ENCODE data around the gene RET. TPM values are rescaled to one million over a fixed set of nuclear protein-coding genes. Genes with fewer than 3 reads are reported as not detected.

RET gene
- total and polyA plus RNA-seq, 2 of the 8 experiments (the other 6 are each of a cell fraction or from before 2014, with no cell fraction given), result 6.7 to 8.4 TPM

- POLR2A ChIA-PET (ENCODE audit: partially characterized antibody), result no interaction called here
- no peak for TF ChIP-seq TCF12 (IDR thresholded peaks at IDR 0.05; ENCODE audit: low read depth, low read length)
- TF ChIP-seq RBBP5 (IDR thresholded peaks at IDR 0.05; ENCODE audit: borderline replicate concordance, low read depth, low read length), result no peak
- TF ChIP-seq KDM1A (IDR thresholded peaks at IDR 0.05; ENCODE audit: borderline replicate concordance, low read length), result no peak
- TF ChIP-seq EP300 (IDR thresholded peaks at IDR 0.05; ENCODE audit: borderline replicate concordance in 1 of 2, low read depth in 2 of 2, low read length in 2 of 2), result no peak
Measured at GRCh38 chr10:43046288-43046991, 30.4 kb upstream of the RET start.

More at GRCh38 chr10:43046288-43046991, 30.4 kb upstream of the RET start:
- Histone ChIP-seq H4K20me1 (replicated peaks in 1 of 2; ENCODE audit: control insufficient read depth in 1 of 2, insufficient read depth in 2 of 2, low read length in 2 of 2) (no peaks in the 10 kb centered on the region), H3K9me3 (ENCODE audit: insufficient read depth in 2 of 2, low read depth in 1 of 2, low read length in 1 of 2) (no peaks in the 10 kb centered on the region), H3K23ac (ENCODE audit: insufficient read length) (no peak overlapping the region), H3K4me3 (ENCODE audit: extremely low read depth in 1 of 4, insufficient read depth in 2 of 4, low read depth in 3 of 4, low read length in 4 of 4) (no peak overlapping the region), H4K8ac (ENCODE audit: extremely low read depth, insufficient read depth, low read length) (no peak overlapping the region), H3K4me1 (replicated peaks in 1 of 4; ENCODE audit: control insufficient read depth in 3 of 4, insufficient read depth in 4 of 4, low read length in 3 of 4) (peaks cover 0 to 22% (median 11%) of the 10 kb centered on the region in 4 experiments; a peak in 6 of 7 replicates), H4K91ac (replicated peaks; ENCODE audit: insufficient read length, low read length) (no peak overlapping the region), H2AK5ac (ENCODE audit: low read depth, low read length) (no peak overlapping the region), H3K79me1 (ENCODE audit: low read depth, low read length) (no peaks in the 10 kb centered on the region), H3K23me2 (ENCODE audit: low read depth, low read length) (no peaks in the 10 kb centered on the region), H3K14ac (ENCODE audit: insufficient read length) (no peak overlapping the region), H3K4me2 (ENCODE audit: insufficient read depth in 1 of 2, low read depth in 2 of 2, low read length in 2 of 2) (no peak overlapping the region), H3K36me3 (ENCODE audit: control insufficient read depth in 2 of 4, insufficient read depth in 4 of 4, low read length in 3 of 4) (no peaks in the 10 kb centered on the region), H3K56ac (replicated peaks; ENCODE audit: insufficient read length, low read depth, low read length) (no peak overlapping the region), H2BK12ac (ENCODE audit: low read depth, low read length) (0 out of 2 replicates have a peak overlapping the region, but pooled peaks have one; percentile 27), H2BK15ac (ENCODE audit: low read length) (0 out of 2 replicates have a peak overlapping the region, but pooled peaks have one; percentile 83), H2BK20ac (ENCODE audit: low read length) (no peak overlapping the region), H3K9ac (replicated peaks in 1 of 4; ENCODE audit: extremely low read depth in 1 of 4, low read depth in 3 of 4, low read length in 3 of 4) (no peak overlapping the region), H2BK5ac (ENCODE audit: low read depth, low read length) (0 out of 2 replicates have a peak overlapping the region, but pooled peaks have one; percentile 5), H3K27ac (ENCODE audit: low read depth, low read length) (no peak overlapping the region), H3K27me3 (replicated peaks in 1 of 4; ENCODE audit: control insufficient read depth in 3 of 4, extremely low read depth in 1 of 4, insufficient read depth in 3 of 4, low read length in 3 of 4) (no peaks in the 10 kb centered on the region), H3K18ac (ENCODE audit: extremely low read depth, low read length) (no peak overlapping the region), H2AFZ (ENCODE audit: low read length) (no peak overlapping the region), H3K4ac (replicated peaks; ENCODE audit: insufficient read length, low read depth, low read length) (no peak overlapping the region), H3K79me2 (ENCODE audit: control insufficient read depth in 1 of 2, insufficient read depth in 2 of 2, low read length in 2 of 2) (no peaks in the 10 kb centered on the region), H4K5ac (ENCODE audit: insufficient read length, low read depth, low read length) (no peak overlapping the region), H2BK120ac (replicated peaks; ENCODE audit: low read depth, low read length) (no peak overlapping the region)
- CTCF ChIA-PET (ENCODE audit: partially characterized antibody), result no interaction called here
- DNase-seq (ENCODE audit: low read depth in 1 of 2, low spot score in 2 of 2) (no peak), FAIRE-seq (no peak)
- WGBS, 2 experiments (ENCODE audit: extremely low coverage in 1 of 2, insufficient coverage in 1 of 2, insufficient read length in 1 of 2, insufficient replicate concordance in 2 of 2, low coverage in 1 of 2, low lambda C conversion rate in 2 of 2, missing lambda C conversion rate in 1 of 2), result 87% methylated on average over 13 of the region's 14 CpGs; no CpG with 5 or more reads in 1 of the 2 experiments

Measured in H1 (cell line).